Chondrocyte (in vitro differentiated cells): ENCODE results near the gene RAB1B. TPM values are rescaled to one million over a fixed set of nuclear protein-coding genes. Genes with fewer than 3 reads are reported as not detected.

Experiments
- DNase-seq: peaks from one replicate; pipeline ENCODE4 v3.0.0; 2021; ENCODE audit warnings: mixed read lengths, low spot score
- H3K27ac Mint-ChIP-seq: one replicate; pipeline ENCODE4 v1.8.0; 2021; ENCODE audit warnings: mild to moderate bottlenecking, moderate library complexity, mixed read lengths; ENCODE audit not compliant: unreplicated experiment
- H3K27me3 Mint-ChIP-seq: 2 replicates; pipeline ENCODE4 v1.8.0; 2021; ENCODE audit warnings: low read depth, mixed read lengths
- H3K36me3 Mint-ChIP-seq: 2 replicates; pipeline ENCODE4 v1.8.0; 2021; ENCODE audit warnings: low read depth, mixed read lengths
- H3K4me1 Mint-ChIP-seq: 2 replicates; pipeline ENCODE4 v1.8.0; 2021; ENCODE audit warnings: low read depth, mild to moderate bottlenecking, mixed read lengths
- H3K4me3 Mint-ChIP-seq: one replicate; pipeline ENCODE4 v1.8.0; 2021; ENCODE audit warnings: mild to moderate bottlenecking, moderate library complexity, mixed read lengths; ENCODE audit not compliant: unreplicated experiment
- H3K9me3 Mint-ChIP-seq: 2 replicates; pipeline ENCODE4 v1.8.0; 2021; ENCODE audit warnings: low read depth, mixed read lengths
- CTCF ChIP-seq: fragments of 200-600 bp; sonication (generic); IDR thresholded peaks from 2 replicates; pipeline ENCODE4 v1.5.0; 2021; ENCODE audit warnings: antibody characterized with exemption, mild to moderate bottlenecking, moderate library complexity
- total RNA-seq: library from RNA; stranded (reverse); gene quantifications from 3 replicates; pipeline ENCODE4 v1.2.1, GENCODE V29; 2021

RAB1B gene
- total RNA-seq, 1 donor from 2014 or later: 124 TPM

GRCh38 chr11:66277471-66278362 is 9.3 kb downstream of the RAB1B start, which contains the start of gene CNIH2:
TSS of gene CNIH2 (plus strand) at chr11:66278175. CDS start at chr11:66278457, 282 bp downstream.
- no peak for DNase-seq
- no peak for TF ChIP-seq CTCF
- Mint-ChIP-seq H3K27me3 (no peaks in the 10 kb centered on the region), H3K27ac (no peak within 1 kb of the TSS), H3K4me3 (peak within 1 kb of the TSS; percentile 58), H3K9me3 (no peaks in the 10 kb centered on the region), H3K4me1 (peaks cover 15% of the 10 kb centered on the region), H3K36me3 (peaks cover 15% of the 10 kb centered on the region)

GRCh38 chr11:66278363-66279091 is 10.1 kb downstream of the RAB1B start:
- no peak for TF ChIP-seq CTCF
- Mint-ChIP-seq H3K4me3 (peak overlapping the region; percentile 58), H3K36me3 (peaks cover 8% of the 10 kb centered on the region), H3K27me3 (no peaks in the 10 kb centered on the region), H3K27ac (no peak overlapping the region), H3K9me3 (no peaks in the 10 kb centered on the region), H3K4me1 (peaks cover 19% of the 10 kb centered on the region)
- no peak for DNase-seq

- H3K9me3 Mint-ChIP-seq: no peaks in the 10 kb centered on the region
- no peak for DNase-seq
These were observed 10.8 kb downstream of the RAB1B start for GRCh38 chr11:66279092-66279734.

GRCh38 chr11:66280428-66280827 is 12.0 kb downstream of the RAB1B start:
- no peak overlapping the region for H3K27ac Mint-ChIP-seq
- DNase-seq: no peak
- TF ChIP-seq CTCF: no peak
- no peak overlapping the region for H3K4me3 Mint-ChIP-seq
- peaks cover 19% of the 10 kb centered on the region for H3K4me1 Mint-ChIP-seq
- no peaks in the 10 kb centered on the region for H3K27me3 Mint-ChIP-seq
- H3K9me3 Mint-ChIP-seq: no peaks in the 10 kb centered on the region
- H3K36me3 Mint-ChIP-seq: peaks cover 2% of the 10 kb centered on the region

More at GRCh38 chr11:66279092-66279734, 10.8 kb downstream of the RAB1B start:
- Mint-ChIP-seq H3K4me1 (peaks cover 19% of the 10 kb centered on the region), H3K27me3 (no peaks in the 10 kb centered on the region), H3K4me3 (peak overlapping the region; percentile 58), H3K36me3 (peaks cover 4% of the 10 kb centered on the region), H3K27ac (no peak overlapping the region)
- no peak for TF ChIP-seq CTCF

- no peak for TF ChIP-seq CTCF
- no peak overlapping the region for H3K27ac Mint-ChIP-seq
- H3K4me3 Mint-ChIP-seq: no peak overlapping the region
- no peaks in the 10 kb centered on the region for H3K36me3 Mint-ChIP-seq
- H3K4me1 Mint-ChIP-seq: peaks cover 22% of the 10 kb centered on the region
- H3K9me3 Mint-ChIP-seq: no peaks in the 10 kb centered on the region
- DNase-seq: no peak
- no peaks in the 10 kb centered on the region for H3K27me3 Mint-ChIP-seq
These were observed 12.6 kb downstream of the RAB1B start for GRCh38 chr11:66281001-66281400.
